ENCODE measurements around the gene CCDC9B.

- TF ChIP-seq POLR2AphosphoS5 (IDR thresholded peaks at IDR 0.05) (no peak), CTCF (IDR thresholded peaks at IDR 0.05 in 8 of 11, conservative IDR thresholded peaks at IDR 0.05 in 3 of 11) (no peak)
Measured at GRCh38 chr15:40320409-40320808, 20.3 kb downstream of the CCDC9B start.

All from spleen (tissue), 7 donors.